Right lobe of liver (tissue), 6 donors: ENCODE results near the gene ZFYVE1. TPM values are rescaled to one million over a fixed set of nuclear protein-coding genes. Genes with fewer than 3 reads are reported as not detected.
A peak's percentile ranks its signal among the peaks of the same experiment; 100 is the strongest.

ENCODE experiments used
- ATAC-seq, 4 donors: fragments of 200-7000 bp; cut with Tn5 transposase; one replicate each; pipeline ENCODE4 v1.9.1; 2020; ENCODE audit warnings: mild to moderate bottlenecking in 4 of 4, moderate library complexity in 4 of 4
- DNase-seq, 3 donors: peaks; one replicate each; pipeline ENCODE4 v3.0.0-alpha.2; 2020
- H3K27ac ChIP-seq, 3 donors: fragments of 200-600 bp; one replicate each; pipeline ENCODE4 v1.8.0; 2022
- H3K27me3 ChIP-seq, 2 donors: fragments of 200-600 bp; one replicate each; pipeline ENCODE4 v1.8.0; 2022
- H3K36me3 ChIP-seq, 4 donors: fragments of 200-600 bp; sonication (generic) in 1 of 4; one replicate each; pipeline versions ENCODE4 v1.5.1 to v1.8.0; 2017 to 2022; ENCODE audit warnings: control low read depth in 1 of 4
- H3K4me1 ChIP-seq, 4 donors: fragments of 200-600 bp; sonication (generic) in 1 of 4; one replicate each; pipeline versions ENCODE4 v1.5.1 to v1.8.0; 2017 to 2022; ENCODE audit warnings: control low read depth in 1 of 4
- H3K4me3 ChIP-seq, 3 donors: fragments of 200-600 bp; one replicate each; pipeline ENCODE4 v1.8.0; 2022
- H3K9me3 ChIP-seq, 4 donors: fragments of 200-600 bp; sonication (generic) in 1 of 4; one replicate each; pipeline versions ENCODE4 v1.5.1 to v1.8.0; 2017 to 2022; ENCODE audit warnings: control low read depth in 1 of 4
- POLR2A ChIP-seq: fragments of 450-650 bp; IDR thresholded peaks from one replicate; pipeline ENCODE4 v1.6.1; 2017; ENCODE audit warnings: antibody characterized with exemption, mild to moderate bottlenecking
- WGBS: methylation state at CpG from one replicate; pipeline ENCODE4 v1.1.6; 2018; ENCODE audit warnings: low coverage, low lambda C conversion rate; ENCODE audit not compliant: insufficient coverage; ENCODE audit errors: missing lambda C conversion rate; 5-methylcytosine and 5-hydroxymethylcytosine counted together
- intact Hi-C, 2 donors: fragments of 100-400 bp; cut with DNase I; formaldehyde crosslinking; loops; one replicate each; pipeline versions ENCODE4 v1.11.2 to v1.14.1; 2022
- long read RNA-seq: library from polyadenylated mRNA; unstranded; transcript quantifications from one replicate; pipeline ENCODE4 v2.0.0, GENCODE V29; 2019
- total RNA-seq, 6 experiments: library from RNA; depleted of rRNA in 2 of 6; stranded (reverse); fragments of >200 nt in 2 of 6; fragmentation: NEBNext Ultra II Directional in 3 of 6; extraction: Animal tissue kit (Norgen Biotek cat#: 25700) in 3 of 6; gene quantifications; one replicate each; pipeline versions ENCODE4 v1.1.0 to v1.2.4, GENCODE V29; 2016 to 2023
- TF ChIP-seq, protein P1 (sequence below), 4 donors: fragments of 200-600 bp in 3 of 4; fragments of 450-650 bp in 1 of 4; IDR thresholded peaks; one replicate each; pipeline versions ENCODE4 v1.5.1 to v1.8.0; 2016 to 2022; ENCODE audit warnings: antibody characterized with exemption in 4 of 4, mild to moderate bottlenecking in 2 of 4
- donor health status: DM: no; HTN: yes; CAD: no.
- donor health status: DM: no; HTN: no; CAD: no.
- donor health status: DM: no; HTN: no; CAD: no.
- donor health status: DM: no; HTN: yes; CAD: no.
- donor health status: DM: no; HTN: yes; CAD: no.

ZFYVE1 gene
- total RNA-seq: 10 to 100 TPM in 5 of 6 experiments, 1 to 10 TPM in 1; 9.9 to 14.3 (median 11.4) TPM
- long read RNA-seq: 0 reads

DNA sequence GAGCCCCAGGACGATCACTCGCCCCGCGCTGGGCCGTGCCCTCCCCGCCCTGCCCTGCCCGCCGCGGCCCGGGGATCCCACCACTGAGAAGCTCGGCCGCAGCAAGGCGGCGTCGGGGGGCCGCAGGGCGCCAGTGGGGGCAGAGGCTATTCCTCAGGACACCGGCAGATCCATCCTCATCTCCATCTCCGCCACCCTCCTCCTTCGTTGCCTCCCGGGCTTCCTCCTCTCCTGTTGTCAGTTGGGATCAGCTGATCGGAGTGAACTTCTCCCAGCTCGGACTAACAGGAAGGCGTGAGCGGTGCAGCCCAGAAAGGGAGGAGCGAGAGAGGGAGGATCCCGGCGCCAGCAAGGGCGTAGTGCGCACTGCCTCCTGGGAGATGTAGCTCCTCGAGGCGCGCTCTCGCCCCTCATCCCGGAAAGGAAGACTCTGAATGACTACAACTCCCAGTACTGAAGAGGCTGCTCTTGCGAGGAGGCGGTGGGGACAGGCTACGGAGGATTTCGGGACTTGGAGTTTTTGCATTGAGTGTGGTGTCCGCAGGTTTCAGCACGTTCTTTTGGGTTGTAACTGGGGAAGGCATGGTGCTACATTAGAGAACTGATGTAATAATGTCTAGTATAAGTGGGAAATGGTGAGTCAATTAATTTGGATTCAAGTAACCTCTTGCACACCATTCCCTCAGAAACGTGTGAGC, at the start of gene ZFYVE1:
Gene ZFYVE1 (minus strand): TSS at position 262 of the 698 bp plus-strand sequence. CDS start 2,598 bp downstream, outside the sequence.
- intact Hi-C loops: no loop called here
- Histone ChIP-seq H3K36me3 (peaks cover 5 to 20% (median 9%) of the 10 kb centered on the region in 4 donors), H3K4me1 (peaks cover 0 to 26% (median 12%) of the 10 kb centered on the region in 4 donors), H3K4me3 (peak within 1 kb of the TSS; percentile 83 to 89 (median 86)), H3K27me3 (no peaks in the 10 kb centered on the region), H3K27ac (peak within 1 kb of the TSS; percentile 68 to 87 (median 78)), H3K9me3 (no peaks in the 10 kb centered on the region)
- TF ChIP-seq POLR2A: peak; percentile 74
- TF ChIP-seq, protein P1, sequence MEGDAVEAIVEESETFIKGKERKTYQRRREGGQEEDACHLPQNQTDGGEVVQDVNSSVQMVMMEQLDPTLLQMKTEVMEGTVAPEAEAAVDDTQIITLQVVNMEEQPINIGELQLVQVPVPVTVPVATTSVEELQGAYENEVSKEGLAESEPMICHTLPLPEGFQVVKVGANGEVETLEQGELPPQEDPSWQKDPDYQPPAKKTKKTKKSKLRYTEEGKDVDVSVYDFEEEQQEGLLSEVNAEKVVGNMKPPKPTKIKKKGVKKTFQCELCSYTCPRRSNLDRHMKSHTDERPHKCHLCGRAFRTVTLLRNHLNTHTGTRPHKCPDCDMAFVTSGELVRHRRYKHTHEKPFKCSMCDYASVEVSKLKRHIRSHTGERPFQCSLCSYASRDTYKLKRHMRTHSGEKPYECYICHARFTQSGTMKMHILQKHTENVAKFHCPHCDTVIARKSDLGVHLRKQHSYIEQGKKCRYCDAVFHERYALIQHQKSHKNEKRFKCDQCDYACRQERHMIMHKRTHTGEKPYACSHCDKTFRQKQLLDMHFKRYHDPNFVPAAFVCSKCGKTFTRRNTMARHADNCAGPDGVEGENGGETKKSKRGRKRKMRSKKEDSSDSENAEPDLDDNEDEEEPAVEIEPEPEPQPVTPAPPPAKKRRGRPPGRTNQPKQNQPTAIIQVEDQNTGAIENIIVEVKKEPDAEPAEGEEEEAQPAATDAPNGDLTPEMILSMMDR (IDR thresholded peaks at IDR 0.05): no peak
- peak; percentile 97 to 100 (median 98) for ATAC-seq
- DNase-seq: peak; percentile 98 to 99 (median 98)
- WGBS: under 1% methylated on average over 20 of the region's 42 CpGs

- no peak for ATAC-seq
- no peak for TF ChIP-seq POLR2A
- TF ChIP-seq, protein P1 (IDR thresholded peaks at IDR 0.05): no peak
- no peak for DNase-seq
- no peaks in the 10 kb centered on the region for H3K4me1 ChIP-seq
- H3K36me3 ChIP-seq: peaks cover 5 to 38% (median 9%) of the 10 kb centered on the region in 4 donors
- intact Hi-C loops: no loop called here
- H3K27ac ChIP-seq: no peak overlapping the region
- no peak overlapping the region for H3K4me3 ChIP-seq
- 100% methylated on average over 4 of the region's 4 CpGs for WGBS
- no peaks in the 10 kb centered on the region for H3K27me3 ChIP-seq
- H3K9me3 ChIP-seq: no peaks in the 10 kb centered on the region
These were observed 42.7 kb upstream of the ZFYVE1 start for GRCh38 chr14:73069585-73069984.

DNA sequence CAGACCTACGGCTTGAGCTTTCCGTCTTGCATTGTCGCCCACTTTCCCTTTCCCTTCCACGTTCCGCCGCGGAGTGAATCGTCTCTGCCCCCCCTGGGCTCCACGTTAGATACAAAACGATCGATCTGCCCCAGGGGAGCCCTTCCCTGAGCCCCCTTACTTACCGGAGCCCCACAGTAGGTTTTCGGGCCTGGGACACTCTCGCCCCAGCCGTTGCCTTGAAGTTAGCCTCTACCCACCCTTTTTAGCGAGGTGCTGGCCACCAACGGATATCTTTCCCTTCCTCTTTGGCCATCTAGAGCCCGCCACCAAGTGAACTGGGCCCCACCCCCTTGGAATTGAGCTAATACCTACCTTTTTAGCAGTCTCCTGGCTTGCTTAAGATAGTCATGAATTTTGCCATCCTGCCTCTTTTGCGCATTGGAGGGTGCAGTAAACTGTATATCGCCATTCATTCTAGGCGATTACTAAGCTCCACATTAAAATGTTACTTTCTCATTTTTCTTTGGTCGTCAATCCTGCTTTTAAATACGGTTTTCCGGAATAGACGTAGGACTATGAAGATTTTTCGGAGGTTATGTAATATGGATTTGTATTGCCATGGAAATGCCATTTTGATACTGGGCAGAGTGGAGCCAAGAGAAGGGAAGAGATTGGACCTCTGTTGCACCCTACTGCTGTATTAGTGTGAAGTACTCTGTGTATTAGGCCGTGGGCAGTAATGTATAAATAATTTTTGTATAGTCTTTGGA, 32.2 kb upstream of the ZFYVE1 start:
- H3K4me1 ChIP-seq: peaks cover 0 to 15% (median 7%) of the 10 kb centered on the region in 4 donors
- TF ChIP-seq, protein P1 (IDR thresholded peaks at IDR 0.05): no peak
- no peak for TF ChIP-seq POLR2A
- no peaks in the 10 kb centered on the region for H3K27me3 ChIP-seq
- H3K4me3 ChIP-seq: peak overlapping the region; percentile 70 to 89 (median 88)
- no peaks in the 10 kb centered on the region for H3K9me3 ChIP-seq
- 0% methylated on average over 26 of the region's 27 CpGs for WGBS
- ATAC-seq (peak; percentile 34 to 46 (median 36)), DNase-seq (peak in 2 of 3 donors; percentile 45 to 61)
- intact Hi-C loops: no loop called here
- no peaks in the 10 kb centered on the region for H3K36me3 ChIP-seq
- peak overlapping the region; percentile 91 to 95 (median 91) for H3K27ac ChIP-seq

GRCh38 chr14:73058224-73058921, 31.5 kb upstream of the ZFYVE1 start, which contains the start of gene RBM25:
Gene RBM25, plus strand, starts transcription at chr14:73058534. Its CDS starts 13,108 bp downstream, at chr14:73071642.
- ATAC-seq (peak; percentile 98 to 99 (median 98)), DNase-seq (peak; percentile 94 to 97 (median 96))
- intact Hi-C loops: no loop called here
- H3K9me3 ChIP-seq: no peaks in the 10 kb centered on the region
- H3K27ac ChIP-seq: peak within 1 kb of the TSS; percentile 91 to 95 (median 91)
- TF ChIP-seq POLR2A: peak; percentile 93
- TF ChIP-seq, protein P1 (IDR thresholded peaks at IDR 0.05): peak in 1 of 4 donors; percentile 21
- H3K4me1 ChIP-seq: peaks cover 0 to 15% (median 7%) of the 10 kb centered on the region in 4 donors
- H3K27me3 ChIP-seq: no peaks in the 10 kb centered on the region
- no peaks in the 10 kb centered on the region for H3K36me3 ChIP-seq
- H3K4me3 ChIP-seq: peak within 1 kb of the TSS; percentile 70 to 89 (median 88)
- WGBS: 0% methylated on average over 26 of the region's 57 CpGs
